ENCODE measurements around the gene OGFOD1.

Gene OGFOD1

DNA sequence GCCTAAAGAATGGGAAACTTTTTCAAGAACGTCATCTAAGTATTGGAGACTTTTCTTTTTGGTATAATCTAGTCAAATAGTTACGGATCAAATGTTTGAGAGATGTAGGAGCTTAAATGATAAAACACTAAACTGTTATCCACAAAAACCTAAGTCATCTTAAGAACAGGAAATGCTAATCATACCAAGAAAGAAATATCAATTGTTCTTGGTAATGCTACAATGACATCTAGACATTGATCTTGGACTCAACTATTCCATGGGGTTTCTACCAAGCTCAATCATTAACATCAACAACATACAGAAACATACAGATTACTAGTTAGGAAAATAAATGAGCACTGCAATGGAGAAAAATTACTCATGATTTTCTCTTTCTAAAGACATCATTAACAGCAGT, 4.1 kb upstream of the OGFOD1 start:
- H3K27me3 ChIP-seq (ENCODE audit: control insufficient read depth, insufficient read depth, low read length), result no peaks in the 10 kb centered on the region
- H3K4me1 ChIP-seq (ENCODE audit: control insufficient read depth, insufficient read depth, low read length), result peaks cover 13% of the 10 kb centered on the region
- H3K4me3 ChIP-seq (ENCODE audit: low read length), result no peak overlapping the region
- no peak overlapping the region for H3K9ac ChIP-seq (ENCODE audit: low read length)
- H3K36me3 ChIP-seq (ENCODE audit: control insufficient read depth, insufficient read depth, low read length), result no peaks in the 10 kb centered on the region
- H3K9me3 ChIP-seq (ENCODE audit: control insufficient read depth, low read length), result no peaks in the 10 kb centered on the region

DNA sequence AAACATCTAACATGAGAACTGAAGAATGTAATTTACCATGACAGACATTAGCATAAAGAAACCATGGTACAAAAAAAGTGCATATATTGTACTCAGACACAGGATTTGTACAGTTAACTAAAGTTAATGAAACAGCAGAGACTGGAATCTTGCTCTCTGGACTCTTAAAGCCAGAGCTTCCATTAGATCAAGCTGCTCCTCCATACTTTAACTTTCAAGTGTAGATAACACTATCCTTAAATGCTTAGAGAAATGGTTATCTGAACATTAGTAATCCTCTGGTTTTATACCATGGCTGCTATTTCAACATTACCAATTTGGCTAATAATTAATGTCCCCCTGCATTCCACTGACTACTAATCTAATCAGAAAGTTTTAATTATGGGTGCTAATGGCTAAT, 3.3 kb upstream of the OGFOD1 start:
- peaks cover 17% of the 10 kb centered on the region for H3K4me1 ChIP-seq (ENCODE audit: control insufficient read depth, insufficient read depth, low read length)
- H3K4me3 ChIP-seq (ENCODE audit: low read length), result no peak overlapping the region
- H3K36me3 ChIP-seq (ENCODE audit: control insufficient read depth, insufficient read depth, low read length), result no peaks in the 10 kb centered on the region
- no peaks in the 10 kb centered on the region for H3K27me3 ChIP-seq (ENCODE audit: control insufficient read depth, insufficient read depth, low read length)
- H3K9me3 ChIP-seq (ENCODE audit: control insufficient read depth, low read length), result no peaks in the 10 kb centered on the region
- H3K9ac ChIP-seq (ENCODE audit: low read length), result no peak overlapping the region

DNA sequence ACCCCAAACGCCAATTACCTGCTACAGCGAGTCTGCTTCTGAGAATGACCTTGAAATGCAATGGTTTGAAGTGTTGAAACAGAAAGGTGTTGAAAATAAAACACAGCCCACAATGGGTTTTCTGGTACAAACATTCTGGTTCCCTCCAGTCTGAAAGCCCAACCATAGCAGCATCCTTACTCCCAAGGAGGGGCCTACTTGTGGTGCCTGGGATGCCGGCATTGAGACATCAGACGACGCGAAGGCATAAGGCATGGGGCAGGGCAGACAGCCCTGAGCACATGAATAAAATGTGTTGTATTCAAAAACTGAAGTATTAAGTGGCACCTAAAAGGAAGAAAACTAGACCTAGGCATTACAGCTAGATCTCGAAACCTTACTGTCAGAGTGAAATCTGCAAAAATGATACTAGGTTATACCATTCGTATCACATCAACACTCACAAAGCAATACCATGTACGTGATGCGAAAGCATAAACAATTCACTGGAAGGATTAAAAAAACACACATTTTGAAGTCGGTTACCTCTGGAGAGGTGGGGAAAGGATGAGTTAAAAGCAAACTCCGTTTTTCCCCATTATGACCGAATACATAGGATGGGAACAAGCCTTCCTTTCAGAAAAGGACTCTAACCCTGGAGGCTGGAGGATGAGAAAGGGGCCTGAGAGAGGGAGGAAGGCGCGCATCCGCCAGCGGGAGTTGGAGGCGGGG, 924 bp upstream of the OGFOD1 start:
- no peaks in the 10 kb centered on the region for H3K27me3 ChIP-seq (ENCODE audit: control insufficient read depth, insufficient read depth, low read length)
- H3K4me3 ChIP-seq (ENCODE audit: low read length), result peak overlapping the region; percentile 89
- no peaks in the 10 kb centered on the region for H3K36me3 ChIP-seq (ENCODE audit: control insufficient read depth, insufficient read depth, low read length)
- peaks cover 17% of the 10 kb centered on the region for H3K4me1 ChIP-seq (ENCODE audit: control insufficient read depth, insufficient read depth, low read length)
- peak overlapping the region; percentile 92 for H3K9ac ChIP-seq (ENCODE audit: low read length)
- H3K9me3 ChIP-seq (ENCODE audit: control insufficient read depth, low read length), result no peaks in the 10 kb centered on the region

DNA sequence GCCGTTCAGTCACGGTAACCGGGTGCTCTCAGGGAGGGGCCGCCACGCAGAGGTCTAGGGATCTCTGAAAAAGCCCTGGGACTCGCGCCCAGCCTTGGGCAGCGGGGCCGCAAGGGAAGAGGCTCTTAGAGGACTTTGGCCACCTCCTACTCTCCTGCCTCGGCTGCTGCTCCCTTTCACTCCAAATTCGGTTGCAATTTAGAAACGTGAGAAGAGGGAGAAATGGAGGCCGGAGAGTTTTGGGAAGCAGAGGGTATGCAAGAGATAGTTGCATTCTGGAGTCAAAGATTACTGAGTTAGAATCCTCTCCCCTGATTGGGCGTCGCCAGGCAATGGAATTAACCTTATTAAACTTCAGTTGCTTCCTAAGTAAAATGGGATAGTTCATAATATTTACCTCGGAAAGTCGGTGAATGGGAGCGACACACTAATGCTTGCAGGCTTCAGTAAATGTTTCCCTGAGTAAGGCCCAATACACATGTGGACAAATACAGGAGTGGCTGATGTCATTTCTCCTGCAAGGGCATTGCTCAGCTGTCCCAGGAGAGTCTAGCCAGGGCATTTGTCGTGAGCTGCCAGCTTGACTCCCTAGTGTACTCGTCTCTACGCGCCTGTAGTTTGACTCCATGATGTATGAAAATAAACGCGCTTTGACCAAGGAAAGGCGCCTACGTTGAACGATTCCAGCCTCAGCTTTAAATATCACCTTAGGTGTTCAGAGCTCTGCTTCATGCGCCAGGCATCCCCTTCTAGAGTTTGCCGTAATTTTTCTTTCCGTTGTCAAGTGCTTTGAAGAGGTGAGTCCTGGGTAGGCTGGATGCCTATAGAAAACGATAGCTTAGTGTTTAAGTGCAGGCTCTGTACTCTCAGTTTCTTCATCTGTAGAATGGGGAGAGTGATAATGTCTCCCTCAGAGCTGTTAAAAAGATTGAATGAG, 667 bp downstream of the OGFOD1 start:
- Histone ChIP-seq H3K4me3 (ENCODE audit: low read length) (peak overlapping the region; percentile 89), H3K9me3 (ENCODE audit: control insufficient read depth, low read length) (no peaks in the 10 kb centered on the region), H3K9ac (ENCODE audit: low read length) (peak overlapping the region; percentile 92), H3K27me3 (ENCODE audit: control insufficient read depth, insufficient read depth, low read length) (no peaks in the 10 kb centered on the region), H3K36me3 (ENCODE audit: control insufficient read depth, insufficient read depth, low read length) (no peaks in the 10 kb centered on the region), H3K4me1 (ENCODE audit: control insufficient read depth, insufficient read depth, low read length) (peaks cover 17% of the 10 kb centered on the region)

DNA sequence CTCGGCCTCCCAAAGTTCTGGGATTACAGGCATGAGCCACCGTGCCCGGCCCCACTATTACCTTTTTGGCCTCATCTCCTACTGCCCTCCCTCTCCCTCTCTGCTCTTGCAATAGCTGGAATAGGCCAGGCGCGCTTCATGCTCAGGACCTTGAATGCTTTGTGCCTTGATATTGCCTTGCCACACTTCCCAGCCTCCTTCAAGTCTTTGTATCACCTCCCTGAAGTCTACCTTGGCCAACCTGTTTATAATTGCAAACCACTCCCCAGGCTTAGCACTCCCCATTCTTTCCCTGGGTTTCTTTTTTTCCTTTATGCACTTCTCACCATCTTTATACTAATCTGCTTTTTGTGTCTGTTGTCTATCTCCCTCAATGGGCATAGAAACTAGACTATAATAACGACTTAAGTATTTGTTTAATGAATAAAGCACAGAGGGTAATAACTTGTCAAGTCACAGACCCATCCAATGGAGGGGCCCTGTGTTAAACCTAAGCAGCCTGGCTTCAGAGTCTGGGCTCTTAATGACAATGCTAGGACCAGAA, 6.6 kb downstream of the OGFOD1 start:
- Histone ChIP-seq H3K9me3 (ENCODE audit: control insufficient read depth, low read length) (no peaks in the 10 kb centered on the region), H3K27me3 (ENCODE audit: control insufficient read depth, insufficient read depth, low read length) (no peaks in the 10 kb centered on the region), H3K9ac (ENCODE audit: low read length) (no peak overlapping the region), H3K4me1 (ENCODE audit: control insufficient read depth, insufficient read depth, low read length) (no peaks in the 10 kb centered on the region), H3K4me3 (ENCODE audit: low read length) (no peak overlapping the region), H3K36me3 (ENCODE audit: control insufficient read depth, insufficient read depth, low read length) (no peaks in the 10 kb centered on the region)

DNA sequence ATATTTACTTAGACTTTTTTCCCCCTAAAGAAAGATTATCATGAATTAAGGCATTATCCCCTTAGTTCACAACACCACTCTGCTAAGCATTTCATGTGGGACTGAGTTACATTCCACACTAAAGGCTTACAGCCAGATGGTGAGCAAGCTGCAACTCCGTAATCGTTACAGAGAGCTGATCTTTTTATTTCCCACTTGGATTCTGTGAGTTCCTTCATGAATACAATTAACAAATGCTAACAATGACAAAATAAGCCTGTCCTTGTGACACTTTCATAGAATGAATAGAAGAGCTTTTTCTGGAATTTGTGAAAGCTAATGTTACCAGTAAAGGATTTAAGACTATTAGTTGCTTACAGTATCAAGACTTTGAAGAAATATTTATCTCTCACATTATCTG, 8.7 kb downstream of the OGFOD1 start:
- H3K4me3 ChIP-seq (ENCODE audit: low read length), result no peak overlapping the region
- H3K27me3 ChIP-seq (ENCODE audit: control insufficient read depth, insufficient read depth, low read length), result no peaks in the 10 kb centered on the region
- H3K9me3 ChIP-seq (ENCODE audit: control insufficient read depth, low read length), result no peaks in the 10 kb centered on the region
- no peaks in the 10 kb centered on the region for H3K4me1 ChIP-seq (ENCODE audit: control insufficient read depth, insufficient read depth, low read length)
- H3K9ac ChIP-seq (ENCODE audit: low read length), result no peak overlapping the region
- no peaks in the 10 kb centered on the region for H3K36me3 ChIP-seq (ENCODE audit: control insufficient read depth, insufficient read depth, low read length)

DNA sequence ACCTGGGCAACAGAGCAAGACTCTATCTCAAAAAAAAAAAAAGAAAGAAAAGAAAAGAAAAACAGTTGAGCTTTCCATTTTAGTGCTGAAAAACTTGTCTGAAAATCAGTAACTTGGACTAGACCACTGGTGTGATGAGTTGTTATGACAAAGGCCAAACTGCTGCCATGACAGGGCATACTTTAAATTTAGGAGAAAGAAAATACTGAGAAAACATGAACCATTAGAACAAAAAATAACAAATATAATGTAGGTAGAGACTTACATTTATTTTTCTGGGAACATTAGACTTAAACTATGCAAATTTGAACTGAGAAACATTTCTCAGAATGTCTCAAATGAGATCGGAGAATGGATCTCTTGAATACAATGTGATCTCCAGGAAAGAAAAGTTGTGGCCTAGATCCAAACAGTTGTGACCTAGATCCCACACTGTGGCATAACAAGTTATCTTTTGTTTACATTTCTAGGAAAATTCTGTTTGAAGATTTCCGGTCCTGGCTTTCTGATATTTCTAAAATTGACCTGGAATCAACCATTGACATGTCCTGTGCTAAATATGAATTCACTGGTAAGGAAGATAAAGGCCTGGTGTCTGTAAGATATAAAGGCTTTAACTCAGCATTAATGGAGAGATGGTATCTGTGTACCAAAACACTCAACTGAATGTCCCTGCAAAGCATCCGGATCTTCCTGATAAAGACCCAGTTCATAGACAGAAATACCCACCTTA, 10.9 kb downstream of the OGFOD1 start:
- Histone ChIP-seq H3K4me3 (ENCODE audit: low read length) (no peak overlapping the region), H3K4me1 (ENCODE audit: control insufficient read depth, insufficient read depth, low read length) (no peaks in the 10 kb centered on the region), H3K9ac (ENCODE audit: low read length) (no peak overlapping the region), H3K9me3 (ENCODE audit: control insufficient read depth, low read length) (no peaks in the 10 kb centered on the region), H3K36me3 (ENCODE audit: control insufficient read depth, insufficient read depth, low read length) (no peaks in the 10 kb centered on the region), H3K27me3 (ENCODE audit: control insufficient read depth, insufficient read depth, low read length) (no peaks in the 10 kb centered on the region)

DNA sequence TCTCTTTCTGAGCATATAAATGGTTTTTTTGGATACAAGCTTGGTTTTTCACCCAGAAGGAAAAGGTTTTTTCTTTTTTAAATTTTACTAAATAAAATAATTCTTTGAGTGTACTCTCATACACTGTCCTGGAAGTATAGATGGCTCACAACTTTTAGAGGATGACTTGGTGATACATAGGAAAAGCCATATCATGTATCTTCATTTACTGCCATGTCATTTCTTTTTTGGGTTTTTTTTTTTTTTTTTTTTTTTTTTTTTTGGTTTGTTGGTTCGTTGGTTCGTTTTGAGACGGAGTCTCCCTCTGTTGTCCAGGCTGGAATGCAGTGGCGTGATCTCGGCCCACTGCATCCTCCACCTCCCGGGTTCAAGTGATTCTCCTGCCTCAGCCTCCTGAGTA, 11.8 kb downstream of the OGFOD1 start:
- Histone ChIP-seq H3K9me3 (ENCODE audit: control insufficient read depth, low read length) (no peaks in the 10 kb centered on the region), H3K36me3 (ENCODE audit: control insufficient read depth, insufficient read depth, low read length) (no peaks in the 10 kb centered on the region), H3K4me1 (ENCODE audit: control insufficient read depth, insufficient read depth, low read length) (no peaks in the 10 kb centered on the region), H3K9ac (ENCODE audit: low read length) (no peak overlapping the region), H3K27me3 (ENCODE audit: control insufficient read depth, insufficient read depth, low read length) (no peaks in the 10 kb centered on the region), H3K4me3 (ENCODE audit: low read length) (no peak overlapping the region)

DNA sequence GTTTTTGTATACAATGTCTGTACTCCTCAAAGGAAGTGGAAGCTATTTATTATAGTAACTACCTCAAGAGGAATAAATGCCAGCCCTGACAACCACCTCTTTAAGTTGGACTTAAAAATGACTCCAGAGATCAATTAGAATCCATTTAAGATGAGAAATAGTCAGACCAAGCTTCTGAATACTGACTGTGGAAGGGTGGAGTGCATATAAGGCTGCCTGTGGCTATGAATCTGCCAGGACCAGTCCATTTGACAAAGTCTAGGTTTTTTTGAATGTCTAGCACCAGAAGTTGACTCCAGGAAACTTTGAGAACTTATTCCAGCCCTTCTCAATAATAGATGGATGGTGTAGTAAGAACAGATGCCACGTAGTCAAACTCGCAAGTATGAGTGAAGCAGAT, 15.0 kb downstream of the OGFOD1 start:
- Histone ChIP-seq H3K36me3 (ENCODE audit: control insufficient read depth, insufficient read depth, low read length) (peaks cover 5% of the 10 kb centered on the region), H3K4me1 (ENCODE audit: control insufficient read depth, insufficient read depth, low read length) (no peaks in the 10 kb centered on the region)

DNA sequence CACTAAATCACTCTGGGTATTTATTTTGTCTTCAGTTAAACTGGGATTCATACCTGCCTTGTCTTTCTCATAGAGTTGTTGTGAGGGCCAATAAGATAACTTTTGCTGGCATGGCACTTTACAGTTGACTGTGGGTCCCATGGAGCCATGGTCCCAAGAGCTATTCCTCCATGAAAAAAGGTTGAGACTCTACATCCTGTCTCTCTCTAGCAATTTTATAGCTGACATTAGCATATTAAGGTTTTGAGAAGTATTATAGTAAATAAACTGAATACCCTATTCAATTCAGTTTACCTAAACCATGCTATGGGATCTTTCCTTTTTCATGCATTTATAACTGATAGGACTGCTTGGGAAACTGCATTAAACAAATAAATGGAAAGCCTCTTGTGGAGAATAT, 17.4 kb downstream of the OGFOD1 start:
- Histone ChIP-seq H3K27me3 (ENCODE audit: control insufficient read depth, insufficient read depth, low read length) (no peaks in the 10 kb centered on the region), H3K9ac (ENCODE audit: low read length) (no peak overlapping the region), H3K9me3 (ENCODE audit: control insufficient read depth, low read length) (no peaks in the 10 kb centered on the region), H3K36me3 (ENCODE audit: control insufficient read depth, insufficient read depth, low read length) (peaks cover 5% of the 10 kb centered on the region), H3K4me3 (ENCODE audit: low read length) (no peak overlapping the region), H3K4me1 (ENCODE audit: control insufficient read depth, insufficient read depth, low read length) (no peaks in the 10 kb centered on the region)

More for the DNA sequence above, 15.0 kb downstream of the OGFOD1 start:
- Histone ChIP-seq H3K9me3 (ENCODE audit: control insufficient read depth, low read length) (no peaks in the 10 kb centered on the region), H3K27me3 (ENCODE audit: control insufficient read depth, insufficient read depth, low read length) (no peaks in the 10 kb centered on the region), H3K9ac (ENCODE audit: low read length) (no peak overlapping the region), H3K4me3 (ENCODE audit: low read length) (no peak overlapping the region)

DNA sequence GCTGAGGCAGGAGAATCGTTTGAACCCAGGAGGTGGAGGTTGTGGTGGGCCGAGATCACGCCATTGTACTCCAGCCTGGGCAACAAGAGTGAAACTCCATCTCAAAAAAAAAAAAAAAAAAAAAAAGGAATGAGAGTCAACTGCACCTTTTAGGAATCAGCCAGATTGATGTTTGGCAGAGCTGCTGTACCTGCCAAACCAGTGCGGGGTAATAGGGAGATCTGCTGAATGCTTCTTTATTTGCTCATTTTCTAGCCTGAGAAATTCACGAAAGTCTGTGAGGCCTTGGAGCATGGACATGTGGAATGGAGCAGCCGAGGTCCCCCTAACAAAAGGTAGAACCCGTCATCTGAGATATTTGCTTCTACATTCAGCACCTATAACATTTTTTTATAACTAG, 18.4 kb downstream of the OGFOD1 start:
- Histone ChIP-seq H3K9ac (ENCODE audit: low read length) (no peak overlapping the region), H3K9me3 (ENCODE audit: control insufficient read depth, low read length) (no peaks in the 10 kb centered on the region), H3K27me3 (ENCODE audit: control insufficient read depth, insufficient read depth, low read length) (no peaks in the 10 kb centered on the region), H3K4me3 (ENCODE audit: low read length) (no peak overlapping the region), H3K4me1 (ENCODE audit: control insufficient read depth, insufficient read depth, low read length) (no peaks in the 10 kb centered on the region), H3K36me3 (ENCODE audit: control insufficient read depth, insufficient read depth, low read length) (peaks cover 5% of the 10 kb centered on the region)
